HuH-7 (cell line): ENCODE measurements around the gene DDRGK1.
"Not testable (repeated sequence)": the region's sequence is repeated elsewhere in the genome, so short reads cannot be mapped to it uniquely, and the experiment has no call there.

Experiments
- DNase-seq: peaks from one replicate; pipeline ENCODE4 v3.0.0; 2011; ENCODE audit warnings: low spot score

Gene DDRGK1

DNA sequence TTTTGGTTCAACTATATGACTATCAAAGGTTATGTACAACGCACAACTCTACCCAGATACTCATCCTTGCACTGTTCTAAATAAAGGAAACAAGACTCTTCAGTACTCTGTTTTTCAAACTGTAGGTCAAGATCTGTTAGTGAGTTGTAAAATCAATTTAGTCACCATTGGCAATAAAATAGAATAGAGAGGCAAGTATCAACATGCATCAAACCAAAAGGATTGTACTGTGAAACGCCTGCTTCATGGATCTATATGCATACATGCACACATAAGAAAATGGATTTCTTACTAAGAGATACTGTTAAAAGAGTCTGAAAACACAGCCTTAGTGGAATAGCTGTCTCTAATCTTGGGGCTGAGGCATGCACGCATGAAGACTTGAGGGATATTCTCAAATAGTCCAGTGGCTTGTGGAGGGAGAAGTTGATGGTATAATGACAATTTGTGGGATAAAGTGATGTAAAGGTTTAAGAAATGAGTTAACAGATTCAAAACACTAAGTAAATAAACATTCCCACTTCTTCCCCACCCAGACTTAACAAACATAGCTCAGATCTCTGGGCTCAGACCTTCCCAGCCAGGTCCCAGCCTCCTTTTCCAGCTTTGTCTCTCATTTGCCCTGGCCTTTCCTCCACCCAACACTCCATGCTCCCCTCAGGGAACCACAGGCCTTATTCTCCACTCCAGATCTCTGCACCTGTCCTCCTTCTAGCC is 20.4 kb downstream of the DDRGK1 start:
- no peak for DNase-seq

DNA sequence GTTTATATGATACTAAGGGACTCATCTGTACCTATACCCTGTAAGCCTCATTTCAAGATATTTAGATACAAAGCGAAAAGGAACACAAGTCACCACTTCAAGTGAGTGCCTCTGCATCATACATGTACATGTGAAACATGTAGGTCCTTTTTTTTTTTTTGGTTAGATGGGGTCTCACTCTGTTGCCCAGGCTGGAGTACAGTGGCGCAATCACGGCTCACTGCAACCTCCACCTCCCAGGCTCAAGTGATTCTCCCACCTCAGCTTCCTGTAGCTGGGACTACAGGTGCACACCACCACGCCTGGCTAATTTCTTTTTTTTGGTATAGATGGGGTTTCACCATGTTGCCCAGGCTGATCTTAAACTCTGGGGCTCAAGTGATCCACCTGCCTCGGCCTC is 22.1 kb downstream of the DDRGK1 start:
- DNase-seq, result not testable (repeated sequence)

DNA sequence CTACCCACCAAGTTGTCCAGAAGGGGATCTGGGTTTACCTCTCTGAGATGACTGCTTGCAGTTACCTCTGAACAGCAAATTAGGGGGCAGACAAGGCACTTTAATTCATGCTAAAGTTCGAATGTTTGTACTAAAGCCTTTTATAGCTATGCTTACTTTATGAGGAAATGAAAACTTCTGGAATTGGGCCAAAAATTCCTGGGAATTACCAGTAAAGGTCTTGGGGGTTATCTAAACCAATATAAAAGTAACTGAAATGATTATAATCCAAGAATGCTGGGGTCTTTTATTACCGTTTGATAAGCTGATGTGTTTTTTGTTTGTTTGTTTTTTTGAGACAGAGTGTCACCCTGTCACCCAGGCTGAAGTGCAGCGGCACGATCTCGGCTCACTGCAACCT is 23.2 kb downstream of the DDRGK1 start:
- no peak for DNase-seq

DNA sequence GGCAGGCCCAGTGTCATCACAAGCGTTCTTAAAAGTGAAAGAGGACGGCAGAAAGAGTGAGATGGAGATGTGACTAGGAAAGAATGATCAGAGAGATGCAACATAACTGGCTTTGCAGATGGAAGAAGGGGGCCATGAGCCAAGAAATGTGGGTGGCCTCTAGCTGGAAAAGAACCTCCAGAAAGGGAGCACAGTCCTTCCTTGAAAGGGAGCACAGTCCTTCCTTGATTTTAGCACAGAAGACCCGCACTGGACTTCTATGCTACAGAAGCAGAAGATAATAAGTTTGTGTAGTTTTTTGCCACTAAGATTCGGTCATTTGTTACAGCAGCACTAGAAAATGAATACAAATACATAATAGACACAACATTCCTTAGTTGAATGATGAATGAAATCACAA is 24.2 kb downstream of the DDRGK1 start:
- no peak for DNase-seq

DNA sequence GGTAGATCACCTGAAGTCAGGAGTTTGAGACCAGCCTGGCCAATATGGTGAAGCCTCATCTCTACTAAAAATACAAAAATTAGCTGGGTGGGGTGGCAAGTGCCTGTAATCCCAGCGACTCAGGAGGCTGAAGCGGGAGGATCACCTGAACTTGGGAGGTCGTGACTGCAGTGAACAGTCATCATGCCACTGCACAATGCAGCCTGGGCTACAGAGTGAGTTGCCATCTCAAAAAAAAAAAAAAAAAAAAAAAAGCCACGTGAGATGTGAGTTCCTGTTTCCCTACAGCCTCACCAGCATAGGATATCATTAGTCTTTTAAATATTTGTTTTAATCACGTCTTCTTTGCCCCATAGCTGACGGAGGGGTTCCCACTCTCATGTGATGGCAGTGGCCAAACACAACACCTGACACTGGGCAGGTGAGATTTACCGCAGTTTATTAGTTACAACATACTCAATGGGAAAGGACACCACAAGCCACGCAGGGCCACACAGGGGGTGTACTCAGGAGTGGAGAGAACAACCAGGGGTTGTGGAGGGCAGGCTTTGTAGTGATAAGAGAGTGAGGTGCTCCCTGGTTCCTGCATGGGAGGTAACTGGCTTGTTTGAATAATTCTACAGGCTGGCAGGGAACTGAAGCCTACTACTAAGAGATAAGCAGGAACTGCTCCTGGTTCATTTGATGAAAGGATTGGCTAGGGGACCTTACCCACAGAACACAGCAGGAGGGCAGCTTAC is 26.6 kb downstream of the DDRGK1 start:
- DNase-seq, result no peak

DNA sequence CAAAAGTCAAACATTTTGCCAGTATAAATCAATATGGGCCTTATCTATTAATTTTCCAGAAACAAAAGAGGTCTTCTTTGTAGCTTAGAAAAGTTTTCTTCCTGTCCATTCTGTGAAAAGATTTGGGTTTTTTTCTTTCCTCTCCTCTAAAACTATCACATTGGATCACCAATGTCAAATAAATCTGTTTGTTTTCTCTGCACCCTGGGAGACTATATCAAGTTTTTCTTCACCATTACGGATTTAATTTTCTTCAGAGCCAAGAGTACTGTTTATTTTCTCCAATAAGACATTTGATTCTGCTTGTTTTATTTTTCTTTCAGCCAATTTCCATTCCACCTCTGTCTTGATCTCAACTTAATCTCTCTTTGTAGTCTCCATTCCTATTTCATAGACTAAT is 29.2 kb downstream of the DDRGK1 start:
- DNase-seq, result no peak

DNA sequence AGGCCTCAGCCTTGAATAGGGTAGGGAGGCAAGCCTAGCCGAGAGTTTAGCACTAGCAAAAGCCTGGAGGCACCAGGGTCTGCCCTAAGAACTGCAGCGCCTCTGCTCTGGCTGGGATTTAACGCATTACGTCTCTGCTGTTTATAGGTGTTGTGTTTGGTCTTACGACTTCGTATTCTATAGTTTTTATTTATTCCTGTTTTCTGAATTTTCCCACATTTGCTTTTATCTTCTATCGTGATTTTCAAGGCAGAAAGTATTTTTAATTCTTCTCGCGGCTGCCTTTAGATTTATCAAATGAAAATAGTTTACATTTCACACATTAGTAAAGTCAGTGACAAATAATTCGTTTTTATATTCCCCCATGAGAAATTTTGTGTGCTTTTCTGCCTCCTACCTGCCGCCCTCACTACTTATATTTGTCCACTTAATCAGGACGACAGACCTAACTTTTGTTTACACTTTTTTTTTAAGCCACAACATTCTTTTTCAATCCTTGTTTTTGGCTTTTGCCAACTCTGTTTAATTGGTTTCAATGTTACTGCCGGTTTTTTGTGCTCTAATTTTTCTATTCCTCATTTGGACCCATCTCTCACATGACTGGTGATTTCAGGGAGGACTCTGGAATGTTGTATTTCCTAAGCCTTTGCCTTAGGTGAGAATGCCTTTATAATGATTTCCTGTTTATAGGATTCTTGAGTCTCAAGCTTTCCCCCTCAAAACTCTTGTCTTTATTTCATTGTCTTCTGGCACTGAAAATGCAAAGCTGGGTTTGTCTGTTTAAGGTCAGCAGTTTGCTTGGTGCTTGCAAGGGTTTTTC is 29.8 kb downstream of the DDRGK1 start:
- no peak for DNase-seq

DNA sequence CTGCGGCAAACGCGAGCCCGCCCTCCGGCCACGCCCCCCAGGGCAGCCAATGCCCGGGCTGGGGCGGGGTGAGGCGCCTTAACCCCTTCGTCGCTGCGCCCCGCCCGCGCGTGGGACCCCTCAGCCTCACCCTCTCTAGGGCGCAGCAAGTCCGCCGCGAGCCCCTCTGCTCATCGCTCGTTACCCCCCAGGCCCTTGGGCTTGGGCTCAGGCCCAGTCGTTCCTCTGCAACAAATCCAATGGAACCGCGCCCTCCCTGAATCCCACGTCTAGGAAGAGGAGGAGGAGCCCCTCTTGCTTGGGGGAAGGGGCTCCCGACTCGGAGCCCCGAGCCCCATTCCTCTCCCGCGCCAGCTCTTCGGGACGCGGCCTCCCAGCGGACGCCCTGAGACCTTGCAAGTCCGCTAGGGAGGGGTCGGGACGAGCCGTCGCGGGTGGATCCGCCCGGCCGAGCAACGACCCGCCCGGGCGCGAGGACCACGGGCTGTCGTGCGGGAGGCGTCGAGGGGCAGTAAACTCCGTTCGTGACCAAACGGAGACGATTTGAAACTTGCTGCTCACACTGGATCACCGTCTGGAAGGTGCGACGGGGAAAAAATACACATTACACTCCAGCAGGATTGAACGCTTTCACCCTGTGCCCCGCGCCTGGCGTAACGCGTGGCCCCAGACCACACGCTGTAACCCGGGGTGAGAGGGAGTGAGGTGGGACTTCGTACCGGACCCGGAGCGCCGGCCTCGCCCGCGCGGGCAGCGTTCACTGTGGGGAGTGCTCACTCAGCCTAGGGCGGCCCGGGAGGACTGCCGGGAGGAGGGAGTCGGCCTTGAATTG is 30.7 kb downstream of the DDRGK1 start:
- peak; percentile 97 for DNase-seq

DNA sequence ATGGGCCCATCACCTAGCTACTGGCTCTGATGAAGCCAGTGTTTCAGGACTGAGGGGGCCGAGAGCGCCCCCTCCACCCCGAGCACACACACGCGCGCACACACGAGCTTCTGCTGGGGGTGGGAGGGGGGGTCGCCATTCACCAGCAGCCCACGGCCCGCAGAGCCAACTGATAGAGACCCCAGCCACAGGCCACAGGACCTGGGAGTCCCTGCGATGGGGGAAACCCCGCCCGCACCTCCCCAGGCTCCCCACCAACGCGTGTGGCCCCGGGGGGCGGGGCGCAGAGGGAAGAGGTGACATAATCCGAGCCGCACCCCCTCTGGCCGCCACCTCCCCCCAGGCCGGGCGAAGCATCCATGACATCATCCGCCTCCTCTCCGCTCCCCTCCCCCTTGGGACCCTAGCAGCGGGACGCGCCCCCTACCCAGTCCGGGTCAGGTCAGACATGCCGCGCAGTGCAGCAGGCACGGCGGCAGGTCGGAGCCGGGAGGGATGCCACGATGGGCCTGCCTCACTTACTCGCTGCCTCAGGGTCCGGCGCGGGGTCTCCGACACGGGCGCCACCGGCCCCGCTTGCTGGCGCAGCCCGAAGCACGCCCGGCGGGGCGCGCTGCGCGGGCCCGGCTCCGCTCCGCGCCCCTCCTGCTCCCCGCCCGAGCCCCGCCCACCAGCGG is 31.4 kb downstream of the DDRGK1 start, which contains the start of gene LZTS3:
Gene LZTS3, minus strand, starts transcription at position 617 of the 677 bp plus-strand sequence. CDS start 6,386 bp downstream, outside the sequence.
- DNase-seq, result peak; percentile 85

DNA sequence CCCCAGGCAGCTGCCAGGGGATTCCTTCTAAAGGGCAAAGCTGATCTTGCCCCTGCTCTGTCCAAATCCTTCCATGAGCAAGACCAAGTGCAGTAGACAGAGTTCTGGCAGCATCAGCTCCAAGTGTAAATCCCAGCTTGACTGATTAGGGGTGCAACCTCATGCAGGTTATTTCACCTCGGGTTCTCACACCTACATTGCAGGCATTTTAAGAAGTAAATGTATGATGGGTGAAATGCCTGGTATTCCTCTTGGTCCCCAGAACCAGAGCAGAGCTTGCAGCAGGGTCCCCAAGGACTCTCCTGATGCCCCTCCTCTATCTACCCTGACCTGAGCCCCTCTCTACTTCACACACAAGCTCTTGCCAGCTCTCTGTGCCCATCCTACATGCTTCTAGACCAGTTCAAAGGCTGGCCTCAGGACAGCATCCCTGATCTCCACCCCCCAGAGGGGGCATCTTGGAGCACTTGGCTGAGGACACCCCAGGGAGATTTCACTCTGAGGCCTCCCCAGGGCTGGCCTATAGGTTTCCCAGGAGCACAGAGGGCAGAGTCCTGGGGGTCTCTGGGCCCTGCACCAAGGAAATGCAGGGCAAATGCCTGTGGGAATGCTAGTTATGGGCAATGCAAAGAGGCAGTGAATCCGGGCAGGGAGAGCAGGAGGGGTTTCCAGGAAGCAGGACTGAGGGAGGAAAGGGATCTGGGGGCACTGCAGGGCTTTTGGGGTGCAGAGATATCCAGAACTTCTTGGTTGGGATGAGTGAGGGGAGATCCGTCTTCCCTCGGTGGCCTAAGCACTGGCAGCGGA is 32.2 kb downstream of the DDRGK1 start:
- DNase-seq, result no peak

DNA sequence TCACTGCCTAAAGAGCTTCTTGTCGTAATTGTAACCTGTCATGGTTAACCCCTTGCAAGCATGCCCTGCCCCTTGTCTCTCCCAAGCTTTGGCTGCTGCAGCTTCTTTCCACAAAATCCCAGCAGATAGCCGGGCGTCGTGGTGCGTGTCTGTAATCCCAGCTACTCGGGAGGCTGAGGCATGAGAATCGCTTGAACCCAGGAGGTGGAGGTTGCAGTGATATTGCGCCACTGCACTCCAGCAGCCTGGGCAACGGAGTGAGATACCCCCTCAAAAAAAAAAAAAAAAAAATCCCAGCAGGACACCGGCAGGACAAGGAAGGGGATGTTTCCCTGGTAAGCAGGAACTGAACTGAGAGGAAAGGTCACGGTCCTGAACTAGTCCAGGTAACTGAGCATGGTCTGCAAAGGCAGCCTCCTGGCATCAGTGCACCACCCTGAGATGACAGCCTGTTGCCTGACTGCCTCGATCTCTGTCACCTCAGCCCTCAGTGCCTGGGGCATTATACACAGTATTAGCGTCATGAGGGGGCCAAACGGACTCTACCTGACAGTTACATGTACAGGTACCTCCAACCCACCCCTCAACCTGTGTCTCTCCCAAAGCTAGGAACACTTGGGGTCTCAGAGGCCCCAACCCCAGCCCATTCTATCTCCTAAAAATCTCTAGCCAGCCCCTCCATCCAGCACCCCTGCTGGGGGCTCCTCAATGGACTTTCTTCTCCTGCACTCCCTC is 32.9 kb downstream of the DDRGK1 start:
- DNase-seq, result no peak

DNA sequence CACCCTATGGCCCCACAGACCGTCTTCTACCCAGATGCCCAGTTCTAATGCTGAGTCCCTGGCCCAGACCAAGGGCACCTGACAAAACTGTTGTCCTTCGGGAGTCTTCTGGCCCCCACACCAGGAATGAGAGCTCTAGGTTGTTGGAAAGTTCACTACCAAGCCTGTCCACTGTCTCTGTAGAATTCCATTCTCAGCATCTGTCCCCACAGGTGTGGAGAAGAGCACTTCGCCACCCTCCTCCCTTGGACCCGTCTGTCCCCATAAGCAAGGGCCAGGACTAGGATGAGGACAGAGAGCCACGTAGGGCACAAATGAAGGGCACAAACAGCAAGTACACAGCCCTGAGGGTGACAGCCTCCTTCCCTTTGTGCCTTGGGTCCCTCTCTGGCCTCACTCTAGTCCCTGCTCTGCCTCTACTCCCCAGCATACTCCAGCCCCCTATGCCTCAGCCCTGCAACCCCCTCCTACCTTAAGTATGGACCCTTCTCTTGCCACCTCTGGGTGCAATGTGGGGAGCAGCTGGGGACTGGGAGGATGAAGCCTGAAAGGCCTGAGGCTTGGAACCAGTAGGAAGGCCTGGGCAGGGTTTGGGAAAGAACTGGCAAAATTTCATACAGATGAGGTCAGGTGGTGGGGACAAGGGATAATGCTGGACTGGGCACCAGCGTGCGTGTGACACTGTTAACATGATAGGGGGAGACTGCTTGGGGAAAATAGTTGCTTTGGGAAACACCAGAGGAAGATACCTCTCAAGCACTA is 35.5 kb downstream of the DDRGK1 start:
- no peak for DNase-seq

DNA sequence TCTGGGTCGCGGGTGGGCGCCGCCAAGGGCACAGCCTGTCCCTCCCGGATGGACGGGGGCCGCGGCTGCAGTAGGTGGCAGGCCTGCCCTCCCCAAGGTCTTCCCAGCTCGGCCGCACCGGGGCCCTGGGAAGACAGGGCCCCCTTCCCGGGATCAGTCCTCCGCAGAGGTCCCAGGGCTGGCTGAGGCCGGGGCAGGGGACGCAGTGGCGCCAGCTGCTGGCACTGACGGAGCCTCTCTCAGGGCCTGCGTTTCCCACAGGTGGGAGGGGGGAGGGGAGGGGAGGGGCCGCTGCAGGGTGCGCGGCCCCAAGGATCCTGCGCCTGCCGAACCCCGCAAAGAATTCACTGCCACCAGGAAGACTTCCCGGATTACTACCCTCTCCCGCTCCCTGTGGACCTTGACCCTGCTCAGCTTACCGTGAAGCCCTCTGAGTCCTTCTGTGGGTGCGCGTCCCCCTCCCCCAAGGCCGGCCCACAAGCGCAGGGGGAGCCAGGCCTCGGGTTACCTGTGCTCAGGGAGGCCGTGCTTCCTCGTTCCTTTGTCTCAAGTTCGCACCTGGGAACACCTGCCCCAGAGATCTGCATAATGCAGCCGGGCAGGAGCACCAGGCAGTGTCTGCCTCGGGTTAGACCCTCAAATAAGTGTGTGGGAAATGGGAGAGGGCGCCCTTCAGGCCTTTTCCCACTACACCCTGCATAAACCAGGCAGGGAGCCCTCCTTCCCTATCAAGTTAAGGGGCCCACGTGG is 36.2 kb downstream of the DDRGK1 start:
- peak; percentile 97 for DNase-seq

DNA sequence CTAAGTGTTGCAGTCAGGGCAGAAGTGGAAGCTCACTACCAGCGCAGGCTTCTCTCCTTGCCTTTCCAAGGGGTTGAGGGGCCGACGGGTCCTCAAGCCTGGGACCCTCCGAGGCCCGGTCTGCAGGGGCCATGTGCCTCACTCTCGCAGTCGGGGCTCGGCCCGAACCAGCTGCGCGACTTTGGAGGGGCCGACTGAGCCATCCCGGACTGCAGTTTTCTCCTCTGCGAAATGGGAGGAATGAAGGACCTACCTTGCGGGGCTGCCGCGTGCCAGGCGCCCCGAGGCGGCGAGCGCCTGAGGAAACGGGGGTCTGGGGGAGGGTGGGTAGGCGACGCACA is 36.8 kb downstream of the DDRGK1 start:
- DNase-seq, result no peak

DNA sequence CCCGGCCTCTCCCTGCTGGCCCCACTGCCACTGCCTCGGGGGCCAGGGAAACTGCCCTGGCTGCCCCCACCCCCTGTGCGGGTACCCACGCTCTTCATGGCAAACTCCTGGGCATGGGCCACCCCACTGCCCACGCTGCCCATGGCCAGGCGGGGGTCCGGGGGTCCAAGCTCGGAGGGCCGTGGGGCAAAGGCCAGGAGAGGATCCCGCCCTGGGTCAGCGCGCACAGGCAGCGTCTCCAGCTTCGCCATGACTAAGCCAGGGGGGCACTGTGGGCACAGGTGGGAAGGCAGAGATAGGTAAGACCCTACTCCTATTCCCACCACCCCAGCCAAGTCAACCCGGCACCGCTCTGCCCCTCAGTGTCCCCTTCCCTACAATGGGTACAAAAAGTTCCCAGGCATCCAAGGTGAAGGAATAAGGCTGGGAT is 37.6 kb downstream of the DDRGK1 start:
- no peak for DNase-seq

DNA sequence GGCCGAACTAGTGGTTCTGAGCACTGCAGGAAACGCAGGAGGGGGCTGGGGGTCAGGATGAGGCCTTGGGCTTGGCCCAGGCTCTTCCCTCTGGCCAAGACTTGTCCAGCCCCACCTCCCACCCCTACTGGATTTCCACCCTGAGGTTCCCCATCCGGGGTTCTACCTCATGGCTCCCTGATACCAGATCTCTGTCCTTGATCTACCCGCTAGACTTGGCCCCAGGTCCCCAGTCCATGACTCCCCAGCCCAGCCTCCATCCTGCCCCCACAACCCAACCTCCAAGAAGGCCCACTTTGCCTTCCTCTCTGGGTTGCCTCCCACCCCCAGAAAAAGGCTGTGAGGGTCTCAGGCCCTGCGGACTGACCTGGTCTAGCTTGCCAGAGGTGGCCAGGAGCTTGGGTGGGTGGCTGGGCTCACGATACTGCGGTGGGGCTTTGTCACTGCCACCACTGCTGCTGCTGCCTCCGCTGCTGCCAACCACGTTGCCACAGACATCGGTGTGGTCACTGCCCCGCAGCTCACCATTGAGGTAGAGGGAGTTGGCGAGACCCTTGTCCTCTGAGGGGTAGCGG is 38.1 kb downstream of the DDRGK1 start:
- no peak for DNase-seq

DNA sequence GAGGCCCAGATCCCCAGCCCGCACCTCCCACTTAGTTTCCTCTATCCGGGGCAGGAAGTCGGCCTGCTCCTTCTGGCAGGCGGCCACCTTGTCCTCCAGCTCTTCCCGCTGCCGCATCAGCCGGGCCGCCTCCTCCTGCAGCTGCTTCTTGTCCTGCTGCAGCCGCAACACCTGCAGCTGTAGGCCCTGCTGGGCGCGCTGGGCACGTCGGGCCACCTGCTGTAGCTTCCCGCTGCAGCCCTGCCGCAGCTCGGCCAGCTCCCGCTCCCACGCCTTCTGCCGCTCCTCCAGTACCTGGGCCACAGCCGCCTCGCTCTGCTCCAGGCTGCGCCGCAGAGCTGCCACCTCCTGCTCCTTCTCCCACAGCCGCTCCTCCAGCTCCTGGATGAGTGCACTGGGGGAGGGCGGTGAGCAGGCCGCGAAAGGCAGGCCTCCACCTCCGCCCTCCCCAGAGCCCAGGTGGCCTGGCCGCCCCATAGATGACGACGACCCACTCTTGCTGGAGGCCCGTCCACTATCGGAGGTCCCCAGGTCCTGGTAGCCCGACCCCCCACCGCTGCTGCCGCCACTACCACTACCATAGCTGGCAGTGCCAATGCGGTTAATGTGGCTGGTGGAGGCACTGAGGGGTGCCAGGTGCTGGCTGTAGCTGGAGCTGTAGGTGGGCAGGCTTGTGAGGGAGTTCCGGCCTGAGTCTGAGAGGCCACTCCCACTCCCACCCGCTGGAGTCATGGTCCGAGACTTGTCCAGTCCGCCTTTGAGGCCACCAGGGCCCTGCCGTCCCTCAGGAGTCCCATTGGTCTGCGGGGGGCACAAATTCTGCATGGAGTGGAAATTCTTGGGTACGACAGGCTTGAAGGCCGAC is 38.8 kb downstream of the DDRGK1 start:
- no peak for DNase-seq
